ENCODE data around the gene TXNDC9. TPM values are rescaled to one million over a fixed set of nuclear protein-coding genes. Genes with fewer than 3 reads are reported as not detected.
A peak's percentile ranks its signal among the peaks of the same experiment; 100 is the strongest.
"Not testable (repeated sequence)": the region's sequence is repeated elsewhere in the genome, so short reads cannot be mapped to it uniquely, and the experiment has no call there.

The TXNDC9 gene, protein sequence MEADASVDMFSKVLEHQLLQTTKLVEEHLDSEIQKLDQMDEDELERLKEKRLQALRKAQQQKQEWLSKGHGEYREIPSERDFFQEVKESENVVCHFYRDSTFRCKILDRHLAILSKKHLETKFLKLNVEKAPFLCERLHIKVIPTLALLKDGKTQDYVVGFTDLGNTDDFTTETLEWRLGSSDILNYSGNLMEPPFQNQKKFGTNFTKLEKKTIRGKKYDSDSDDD
- total RNA-seq (27.0 TPM), polyA plus RNA-seq (ENCODE audit: insufficient read depth in 1 of 8, insufficient read length in 8 of 8, low replicate concordance in 1 of 8) (10 to 100 TPM; 20.7 to 31.4 (median 24.6) TPM)
- long read RNA-seq, donor 1, partial matches to known transcripts, result 0 of 4 reads
- long read RNA-seq, donor 1, other reads (novel, unspliced or antisense), result 0 of 4 reads
- long read RNA-seq, donor 2, partial matches to known transcripts, result 13 of 16 reads
- long read RNA-seq, donor 2, other reads (novel, unspliced or antisense), result 0 of 16 reads
- long read RNA-seq, donor 3, transcript TXNDC9-201 (5 exons, 1,637 nt), result major isoform, 9 of 111 reads
- long read RNA-seq, donor 3, partial matches to known transcripts, result 96 of 111 reads
- long read RNA-seq, donor 3, other reads (novel, unspliced or antisense), result 5 of 111 reads
- long read RNA-seq, donor 4, transcript TXNDC9-201 (5 exons, 1,637 nt), result major isoform, 7 of 14 reads
- long read RNA-seq, donor 4, transcript TXNDC9-202 (4 exons, 1,111 nt), result minor isoform, 6 of 14 reads
- long read RNA-seq, donor 4, partial matches to known transcripts, result 0 of 14 reads
- long read RNA-seq, donor 4, other reads (novel, unspliced or antisense), result 0 of 14 reads
- long read RNA-seq, donor 5, transcript TXNDC9-202 (4 exons, 1,111 nt), result minor isoform, 8 of 541 reads
- long read RNA-seq, donor 5, transcript TXNDC9-201 (5 exons, 1,637 nt), result major isoform, 28 of 541 reads
- long read RNA-seq, donor 5, partial matches to known transcripts, result 504 of 541 reads
- long read RNA-seq, donor 5, other reads (novel, unspliced or antisense), result 0 of 541 reads
- long read RNA-seq, donor 6, transcript TXNDC9-202 (4 exons, 1,111 nt), result minor isoform, 7 of 452 reads
- long read RNA-seq, donor 6, transcript TXNDC9-201 (5 exons, 1,637 nt), result major isoform, 19 of 452 reads
- long read RNA-seq, donor 6, partial matches to known transcripts, result 418 of 452 reads
- long read RNA-seq, donor 6, other reads (novel, unspliced or antisense), result 6 of 452 reads
- long read RNA-seq, donor 7, transcript TXNDC9-202 (4 exons, 1,111 nt), result minor isoform, 6 of 190 reads
- long read RNA-seq, donor 7, transcript TXNDC9-201 (5 exons, 1,637 nt), result major isoform, 17 of 190 reads
- long read RNA-seq, donor 7, partial matches to known transcripts, result 152 of 190 reads
- long read RNA-seq, donor 7, other reads (novel, unspliced or antisense), result 15 of 190 reads
- long read RNA-seq, donor 8, transcript TXNDC9-201 (5 exons, 1,637 nt), result major isoform, 11 of 611 reads
- long read RNA-seq, donor 8, partial matches to known transcripts, result 580 of 611 reads
- long read RNA-seq, donor 8, other reads (novel, unspliced or antisense), result 16 of 611 reads
- long read RNA-seq, donor 9, transcript TXNDC9-201 (5 exons, 1,637 nt), result major isoform, 5 of 369 reads
- long read RNA-seq, donor 9, partial matches to known transcripts, result 362 of 369 reads
- long read RNA-seq, donor 9, other reads (novel, unspliced or antisense), result 0 of 369 reads
- long read RNA-seq, donor 10, transcript TXNDC9-201 (5 exons, 1,637 nt), result major isoform, 16 of 929 reads
- long read RNA-seq, donor 10, partial matches to known transcripts, result 881 of 929 reads
- long read RNA-seq, donor 10, other reads (novel, unspliced or antisense), result 30 of 929 reads
- long read RNA-seq, donor 11, transcript TXNDC9-201 (5 exons, 1,637 nt), result major isoform, 8 of 509 reads
- long read RNA-seq, donor 11, partial matches to known transcripts, result 478 of 509 reads
- long read RNA-seq, donor 11, other reads (novel, unspliced or antisense), result 20 of 509 reads

- WGBS (ENCODE audit: insufficient coverage), result 0% methylated on average over 47 of the region's 60 CpGs
- H3K27me3 ChIP-seq (ENCODE audit: control insufficient read depth, insufficient read depth, low read length), result no peaks in the 10 kb centered on the region
- peaks cover 10% of the 10 kb centered on the region for H3K36me3 ChIP-seq (ENCODE audit: control insufficient read depth, insufficient read depth, low read length)
- peak within 1 kb of the TSS; percentile 89 for H3K4me3 ChIP-seq (ENCODE audit: low read length)
- H3K9me3 ChIP-seq (replicated peaks; ENCODE audit: control insufficient read depth, low read depth, low read length), result no peaks in the 10 kb centered on the region
- peak within 1 kb of the TSS; percentile 98 for H3K27ac ChIP-seq (ENCODE audit: low read length)
- peaks cover 12% of the 10 kb centered on the region for H3K4me1 ChIP-seq (ENCODE audit: control insufficient read depth, insufficient read depth, low read length)
- DNase-seq, result peak; percentile 100
Observed at GRCh38 chr2:99335911-99336803, at the start of gene TXNDC9. Gene TXNDC9 (minus strand): TSS chr2:99336333. CDS start chr2:99333210, 3,123 bp downstream.

DNA sequence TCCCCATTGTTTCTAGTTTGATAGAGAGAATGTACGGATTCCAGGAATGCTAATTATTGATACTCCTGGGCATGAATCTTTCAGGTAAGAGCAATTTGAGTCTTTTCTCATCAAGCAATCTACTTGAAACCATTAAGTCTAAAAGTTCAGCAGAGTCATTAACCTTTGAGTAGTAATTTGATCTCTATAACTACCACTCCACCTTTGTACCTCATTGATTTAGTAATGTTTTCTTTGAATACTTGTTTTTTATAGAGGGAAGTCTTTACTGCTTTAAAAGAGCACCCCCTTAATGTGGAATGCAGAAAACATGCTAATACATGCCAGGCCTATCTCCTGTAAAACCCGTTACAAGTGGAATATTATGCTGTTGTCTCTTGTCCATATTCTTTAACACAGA, 46.0 kb upstream of the TXNDC9 start:
- no peak overlapping the region for H3K4me3 ChIP-seq (ENCODE audit: low read length)
- peaks cover 27% of the 10 kb centered on the region for H3K36me3 ChIP-seq (ENCODE audit: control insufficient read depth, insufficient read depth, low read length)

GRCh38 chr2:99380376-99381010, 44.4 kb upstream of the TXNDC9 start:
- H3K27ac ChIP-seq (ENCODE audit: low read length), result no peak overlapping the region
- H3K4me3 ChIP-seq (ENCODE audit: low read length), result no peak overlapping the region
- no peaks in the 10 kb centered on the region for H3K9me3 ChIP-seq (replicated peaks; ENCODE audit: control insufficient read depth, low read depth, low read length)
- no CpG with 5 or more reads among the region's 3 CpGs for WGBS (ENCODE audit: insufficient coverage)
- H3K27me3 ChIP-seq (ENCODE audit: control insufficient read depth, insufficient read depth, low read length), result no peaks in the 10 kb centered on the region
- no peaks in the 10 kb centered on the region for H3K4me1 ChIP-seq (ENCODE audit: control insufficient read depth, insufficient read depth, low read length)
- no peak for DNase-seq
- peaks cover 27% of the 10 kb centered on the region for H3K36me3 ChIP-seq (ENCODE audit: control insufficient read depth, insufficient read depth, low read length)

More for the DNA sequence above, 46.0 kb upstream of the TXNDC9 start:
- DNase-seq, result no peak
- WGBS (ENCODE audit: insufficient coverage), result no CpG with 5 or more reads among the region's 2 CpGs
- Histone ChIP-seq H3K27ac (ENCODE audit: low read length) (no peak overlapping the region), H3K4me1 (ENCODE audit: control insufficient read depth, insufficient read depth, low read length) (no peaks in the 10 kb centered on the region), H3K9me3 (replicated peaks; ENCODE audit: control insufficient read depth, low read depth, low read length) (no peaks in the 10 kb centered on the region), H3K27me3 (ENCODE audit: control insufficient read depth, insufficient read depth, low read length) (no peaks in the 10 kb centered on the region)

GRCh38 chr2:99377879-99378278, 41.7 kb upstream of the TXNDC9 start:
- no peak for DNase-seq
- Histone ChIP-seq H3K36me3 (ENCODE audit: control insufficient read depth, insufficient read depth, low read length) (peaks cover 25% of the 10 kb centered on the region), H3K27ac (ENCODE audit: low read length) (no peak overlapping the region), H3K4me1 (ENCODE audit: control insufficient read depth, insufficient read depth, low read length) (no peaks in the 10 kb centered on the region), H3K27me3 (ENCODE audit: control insufficient read depth, insufficient read depth, low read length) (no peaks in the 10 kb centered on the region), H3K9me3 (replicated peaks; ENCODE audit: control insufficient read depth, low read depth, low read length) (peaks cover 4% of the 10 kb centered on the region), H3K4me3 (ENCODE audit: low read length) (no peak overlapping the region)
- WGBS (ENCODE audit: insufficient coverage), result no CpG with 5 or more reads among the region's 1 CpG

DNA sequence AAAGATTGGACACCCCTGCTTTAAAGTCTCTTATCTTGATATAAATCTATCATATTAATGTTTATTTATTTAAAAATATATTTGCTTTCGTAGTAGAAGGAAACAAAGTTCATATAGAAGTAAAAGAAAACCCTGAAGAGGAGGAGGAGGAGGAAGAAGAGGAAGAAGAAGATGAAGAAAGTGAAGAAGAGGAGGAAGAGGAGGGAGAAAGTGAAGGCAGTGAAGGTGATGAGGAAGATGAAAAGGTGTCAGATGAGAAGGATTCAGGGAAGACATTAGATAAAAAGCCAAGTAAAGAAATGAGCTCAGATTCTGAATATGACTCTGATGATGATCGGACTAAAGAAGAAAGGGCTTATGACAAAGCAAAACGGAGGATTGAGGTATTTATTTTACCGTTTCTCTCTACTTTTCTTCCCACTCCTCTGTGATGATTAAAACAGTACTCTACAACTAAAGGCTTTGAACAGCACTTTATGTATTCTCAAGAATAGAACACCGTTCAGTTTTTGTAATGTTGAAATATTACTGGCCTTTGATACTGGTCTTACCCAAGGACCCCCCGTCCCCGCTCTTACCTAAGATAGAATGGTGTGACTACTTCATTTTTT, 40.2 kb upstream of the TXNDC9 start:
- H3K27me3 ChIP-seq (ENCODE audit: control insufficient read depth, insufficient read depth, low read length), result no peaks in the 10 kb centered on the region
- WGBS (ENCODE audit: insufficient coverage), result no CpG with 5 or more reads among the region's 7 CpGs
- peaks cover 25% of the 10 kb centered on the region for H3K36me3 ChIP-seq (ENCODE audit: control insufficient read depth, insufficient read depth, low read length)
- H3K9me3 ChIP-seq (replicated peaks; ENCODE audit: control insufficient read depth, low read depth, low read length), result peaks cover 4% of the 10 kb centered on the region
- no peak for DNase-seq
- H3K4me3 ChIP-seq (ENCODE audit: low read length), result no peak overlapping the region
- no peaks in the 10 kb centered on the region for H3K4me1 ChIP-seq (ENCODE audit: control insufficient read depth, insufficient read depth, low read length)
- H3K27ac ChIP-seq (ENCODE audit: low read length), result no peak overlapping the region

GRCh38 chr2:99374747-99375146, 38.6 kb upstream of the TXNDC9 start:
- Histone ChIP-seq H3K4me3 (ENCODE audit: low read length) (no peak overlapping the region), H3K36me3 (ENCODE audit: control insufficient read depth, insufficient read depth, low read length) (peaks cover 21% of the 10 kb centered on the region), H3K4me1 (ENCODE audit: control insufficient read depth, insufficient read depth, low read length) (no peaks in the 10 kb centered on the region), H3K27ac (ENCODE audit: low read length) (no peak overlapping the region), H3K9me3 (replicated peaks; ENCODE audit: control insufficient read depth, low read depth, low read length) (peaks cover 4% of the 10 kb centered on the region), H3K27me3 (ENCODE audit: control insufficient read depth, insufficient read depth, low read length) (no peaks in the 10 kb centered on the region)
- no peak for DNase-seq

GRCh38 chr2:99373144-99373543, 37.0 kb upstream of the TXNDC9 start:
- Histone ChIP-seq H3K36me3 (ENCODE audit: control insufficient read depth, insufficient read depth, low read length) (peaks cover 27% of the 10 kb centered on the region), H3K4me3 (ENCODE audit: low read length) (no peak overlapping the region), H3K27me3 (ENCODE audit: control insufficient read depth, insufficient read depth, low read length) (no peaks in the 10 kb centered on the region), H3K27ac (ENCODE audit: low read length) (no peak overlapping the region), H3K4me1 (ENCODE audit: control insufficient read depth, insufficient read depth, low read length) (no peaks in the 10 kb centered on the region), H3K9me3 (replicated peaks; ENCODE audit: control insufficient read depth, low read depth, low read length) (peaks cover 4% of the 10 kb centered on the region)
- no CpG with 5 or more reads among the region's 4 CpGs for WGBS (ENCODE audit: insufficient coverage)
- no peak for DNase-seq

- peaks cover 31% of the 10 kb centered on the region for H3K36me3 ChIP-seq (ENCODE audit: control insufficient read depth, insufficient read depth, low read length)
- not testable (repeated sequence) for H3K4me3 ChIP-seq (ENCODE audit: low read length); H3K27ac ChIP-seq (ENCODE audit: low read length); H3K9me3 ChIP-seq (replicated peaks; ENCODE audit: control insufficient read depth, low read depth, low read length); H3K4me1 ChIP-seq (ENCODE audit: control insufficient read depth, insufficient read depth, low read length); DNase-seq; H3K27me3 ChIP-seq (ENCODE audit: control insufficient read depth, insufficient read depth, low read length)
- 100% methylated on average over 1 of the region's 5 CpGs for WGBS (ENCODE audit: insufficient coverage)
Observed at GRCh38 chr2:99368854-99369253, 32.7 kb upstream of the TXNDC9 start.
